Measurements from ENCODE around the gene BLM.

Gene BLM

DNA sequence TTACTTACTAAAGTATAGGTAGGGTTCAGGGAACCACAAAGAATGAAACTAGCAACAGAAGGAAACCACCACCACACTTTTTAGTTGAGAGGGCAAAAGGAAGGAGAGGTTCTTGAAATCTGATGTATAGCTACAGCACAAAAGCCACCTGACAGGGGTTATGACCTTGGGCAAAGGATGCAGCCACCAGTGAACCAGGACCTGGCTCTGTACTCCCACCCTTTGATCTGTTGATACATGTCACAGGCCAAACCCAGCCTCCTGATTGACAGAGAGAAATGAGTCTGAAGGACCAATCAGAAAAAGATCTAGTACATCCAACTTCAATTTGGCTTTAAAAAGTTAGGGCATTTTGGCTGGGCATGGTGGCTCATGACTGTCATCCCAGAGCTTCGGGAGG lies 20.0 kb upstream of the BLM start:
- TF ChIP-seq, protein P1, sequence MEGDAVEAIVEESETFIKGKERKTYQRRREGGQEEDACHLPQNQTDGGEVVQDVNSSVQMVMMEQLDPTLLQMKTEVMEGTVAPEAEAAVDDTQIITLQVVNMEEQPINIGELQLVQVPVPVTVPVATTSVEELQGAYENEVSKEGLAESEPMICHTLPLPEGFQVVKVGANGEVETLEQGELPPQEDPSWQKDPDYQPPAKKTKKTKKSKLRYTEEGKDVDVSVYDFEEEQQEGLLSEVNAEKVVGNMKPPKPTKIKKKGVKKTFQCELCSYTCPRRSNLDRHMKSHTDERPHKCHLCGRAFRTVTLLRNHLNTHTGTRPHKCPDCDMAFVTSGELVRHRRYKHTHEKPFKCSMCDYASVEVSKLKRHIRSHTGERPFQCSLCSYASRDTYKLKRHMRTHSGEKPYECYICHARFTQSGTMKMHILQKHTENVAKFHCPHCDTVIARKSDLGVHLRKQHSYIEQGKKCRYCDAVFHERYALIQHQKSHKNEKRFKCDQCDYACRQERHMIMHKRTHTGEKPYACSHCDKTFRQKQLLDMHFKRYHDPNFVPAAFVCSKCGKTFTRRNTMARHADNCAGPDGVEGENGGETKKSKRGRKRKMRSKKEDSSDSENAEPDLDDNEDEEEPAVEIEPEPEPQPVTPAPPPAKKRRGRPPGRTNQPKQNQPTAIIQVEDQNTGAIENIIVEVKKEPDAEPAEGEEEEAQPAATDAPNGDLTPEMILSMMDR (IDR thresholded peaks at IDR 0.05), result no peak
- no peak for TF ChIP-seq ZFX (IDR thresholded peaks at IDR 0.05; ENCODE audit: borderline replicate concordance)
- H3K27ac ChIP-seq, result no peak overlapping the region

GRCh38 chr15:90698629-90699028 lies 18.5 kb upstream of the BLM start:
- H3K27ac ChIP-seq, result no peak overlapping the region
- no peak for TF ChIP-seq ZFX (IDR thresholded peaks at IDR 0.05; ENCODE audit: borderline replicate concordance)
- TF ChIP-seq, protein P1 (IDR thresholded peaks at IDR 0.05), result no peak

- no peak overlapping the region for H3K27ac ChIP-seq
- TF ChIP-seq ZFX (IDR thresholded peaks at IDR 0.05; ENCODE audit: borderline replicate concordance), result no peak
- TF ChIP-seq, protein P1 (IDR thresholded peaks at IDR 0.05), result no peak
Observed at GRCh38 chr15:90701048-90701447, 16.1 kb upstream of the BLM start.

DNA sequence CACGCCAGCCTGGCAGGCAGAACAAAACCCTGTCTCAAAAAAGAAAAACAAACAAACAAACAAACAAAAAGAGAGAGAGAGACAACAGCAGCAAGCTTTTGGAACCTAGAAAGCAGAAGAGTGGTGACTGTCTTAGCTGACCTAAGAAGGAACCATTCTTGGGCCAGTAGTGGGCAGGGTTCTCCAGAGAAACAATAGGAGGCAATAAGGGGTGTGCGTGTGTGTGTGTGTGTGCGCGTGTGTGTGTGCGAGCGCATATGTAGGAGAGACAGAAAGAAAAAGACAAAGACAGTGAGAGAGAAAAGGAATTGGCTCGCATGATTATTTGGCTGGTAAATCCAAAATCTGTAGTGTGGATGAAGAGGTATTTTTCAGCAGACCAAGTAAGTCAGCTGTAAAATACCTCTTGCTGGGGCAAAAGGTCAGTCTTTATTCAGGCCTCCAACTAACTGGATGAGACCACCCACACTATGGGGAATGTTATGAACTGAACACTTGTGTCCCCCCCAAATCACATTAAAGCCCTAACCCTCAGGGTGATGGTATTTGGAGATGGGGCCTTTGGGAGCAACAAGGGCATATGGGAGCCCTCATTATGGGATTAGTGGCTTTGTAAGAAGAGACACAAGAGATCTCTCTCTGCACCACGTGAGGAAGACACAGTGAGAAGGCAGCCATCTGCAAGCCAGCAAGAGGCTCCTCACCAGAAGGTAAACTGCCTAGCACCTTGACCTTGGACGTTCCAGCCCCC lies 15.1 kb upstream of the BLM start:
- TF ChIP-seq ZFX (IDR thresholded peaks at IDR 0.05; ENCODE audit: borderline replicate concordance), result no peak
- TF ChIP-seq, protein P1 (IDR thresholded peaks at IDR 0.05), result no peak
- no peak overlapping the region for H3K27ac ChIP-seq

GRCh38 chr15:90703455-90703854 lies 13.7 kb upstream of the BLM start:
- TF ChIP-seq ZFX (IDR thresholded peaks at IDR 0.05; ENCODE audit: borderline replicate concordance), result no peak
- TF ChIP-seq, protein P1 (IDR thresholded peaks at IDR 0.05), result no peak
- no peak overlapping the region for H3K27ac ChIP-seq

DNA sequence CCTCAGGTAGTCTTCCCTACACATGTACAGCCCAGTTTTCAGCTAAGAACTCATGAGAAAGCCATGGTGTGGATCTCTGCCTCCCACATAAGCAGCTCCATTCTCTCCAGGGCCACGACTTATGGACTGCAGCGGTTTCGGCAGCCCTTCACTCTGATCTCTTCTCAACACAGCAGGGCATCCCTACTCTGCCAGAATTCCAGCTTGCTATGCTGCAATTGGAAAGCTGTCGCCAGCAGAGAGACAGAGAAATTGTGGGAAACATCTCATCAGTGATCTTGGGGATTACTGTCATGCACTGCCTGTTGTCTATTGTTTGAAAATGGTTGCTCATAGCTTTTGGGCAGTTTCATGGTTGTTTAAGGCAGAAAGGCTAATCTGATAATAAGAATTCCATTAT lies 11.9 kb upstream of the BLM start:
- no peak for TF ChIP-seq ZFX (IDR thresholded peaks at IDR 0.05; ENCODE audit: borderline replicate concordance)
- TF ChIP-seq, protein P1 (IDR thresholded peaks at IDR 0.05), result no peak
- no peak overlapping the region for H3K27ac ChIP-seq

All from 22Rv1 (cell line).